Hematopoietic multipotent progenitor cell treated with erythropoietin and hydrocortisone succinate and interleukin-3 and kit ligand, for 8 days (in vitro differentiated cells): ENCODE measurements around the gene SLC22A25.
A peak's percentile ranks its signal among the peaks of the same experiment; 100 is the strongest.

Experiments used
- DNase-seq: peaks from one replicate; pipeline ENCODE4 v3.0.0-alpha.2; 2015

SLC22A25 gene

GRCh38 chr11:63227521-63228107 lies 15.8 kb downstream of the SLC22A25 start:
- no peak for DNase-seq

- no peak for DNase-seq
These were observed 16.8 kb downstream of the SLC22A25 start for GRCh38 chr11:63226488-63227114.

DNA sequence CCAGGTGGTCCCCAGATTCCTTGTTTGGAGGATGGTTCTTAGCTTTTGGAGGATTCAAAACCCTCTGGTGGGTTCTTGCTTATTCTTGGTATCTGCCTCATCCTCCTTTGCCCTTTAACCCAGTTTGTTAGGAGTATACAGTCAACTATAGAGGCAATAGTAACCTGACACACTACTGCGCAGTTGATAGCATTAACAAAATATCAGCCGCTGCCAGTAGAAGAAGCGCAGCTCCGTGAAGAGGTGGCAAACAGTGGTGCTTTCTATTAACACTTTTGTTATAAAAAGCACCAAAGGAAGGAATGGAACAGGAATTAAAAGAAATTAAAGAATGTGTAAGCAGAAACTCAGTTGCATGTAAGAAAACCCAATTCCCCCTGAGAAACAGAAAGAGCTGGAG lies 29.3 kb downstream of the SLC22A25 start:
- DNase-seq: no peak

GRCh38 chr11:63212742-63213141 lies 30.7 kb downstream of the SLC22A25 start:
- DNase-seq: peak; percentile 47

DNA sequence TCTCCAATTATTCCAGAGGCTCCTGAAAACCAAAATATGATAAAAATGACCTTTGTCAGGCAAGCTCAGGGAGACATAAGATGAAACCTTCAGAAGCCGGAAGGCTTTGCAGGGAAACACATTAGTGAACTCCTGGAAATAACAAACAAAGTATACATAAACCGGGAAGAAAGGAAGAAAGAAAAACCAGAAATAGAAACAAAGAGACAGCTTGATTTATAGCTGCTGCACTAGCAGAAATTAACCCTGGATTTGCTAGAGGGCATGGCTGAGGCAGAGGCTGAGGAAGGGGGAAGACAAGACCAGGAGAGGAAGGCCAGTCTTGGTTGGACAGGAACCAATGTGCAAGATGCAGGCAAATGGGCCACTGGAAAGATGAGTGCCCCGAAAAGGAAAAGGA lies 33.3 kb downstream of the SLC22A25 start:
- DNase-seq: no peak
